ENCODE data around the gene CKS1B. TPM values are rescaled to one million over a fixed set of nuclear protein-coding genes. Genes with fewer than 3 reads are reported as not detected.

The CKS1B gene
- total RNA-seq, 1 experiment from 2014 or later, result 225 TPM

DNA sequence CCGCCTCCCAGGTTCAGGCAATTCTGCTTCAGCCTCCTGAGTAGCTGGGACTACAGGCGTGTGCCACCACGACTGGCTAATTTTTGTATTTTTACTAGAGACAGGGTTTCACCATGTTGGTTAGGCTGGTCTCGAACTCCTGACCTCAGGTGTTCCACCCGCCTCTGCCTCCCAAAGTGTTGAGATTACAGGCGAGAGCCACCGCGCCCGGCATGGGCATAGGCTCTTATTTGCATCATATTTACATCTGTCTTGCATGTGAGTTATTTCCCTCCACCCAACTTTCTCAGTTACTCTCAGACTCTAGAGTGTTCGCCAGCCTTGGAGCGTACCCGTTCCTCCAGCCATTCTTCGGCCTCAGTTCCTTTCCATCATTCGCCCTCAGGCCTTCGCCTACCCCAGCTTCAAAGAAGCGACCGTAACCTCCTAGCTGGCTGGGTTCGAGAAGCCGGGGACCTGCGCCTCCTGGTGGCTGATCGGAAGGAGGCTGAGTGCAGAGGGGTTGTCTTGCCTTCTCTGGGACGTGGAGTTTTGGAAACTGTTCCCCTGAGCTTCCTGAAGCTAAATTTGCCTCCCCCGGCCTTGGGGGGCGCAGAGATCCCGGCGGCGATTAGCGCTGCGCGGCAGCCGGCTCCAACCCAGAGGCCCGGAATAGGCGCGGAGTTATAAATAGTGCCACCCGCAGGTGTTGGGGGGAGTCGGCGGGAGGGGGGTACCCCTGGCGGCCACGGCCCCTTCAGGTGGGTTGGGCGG, 24.5 kb downstream of the CKS1B start:
- H4K20me1 ChIP-seq (ENCODE audit: insufficient read depth, low read depth, low read length), result no peaks in the 10 kb centered on the region
- DNase-seq, result peak; percentile 92
- H3K4me2 ChIP-seq (ENCODE audit: low read depth, low read length, poor library complexity, severe bottlenecking), result peak overlapping the region; percentile 96
- peak overlapping the region; percentile 70 for H3K4me3 ChIP-seq (ENCODE audit: low read length)
- H3K9me3 ChIP-seq (ENCODE audit: low read length), result no peaks in the 10 kb centered on the region
- H3K9me2 ChIP-seq (replicated peaks; ENCODE audit: insufficient read depth, low read length), result no peaks in the 10 kb centered on the region
- H3K79me2 ChIP-seq (ENCODE audit: low read length), result peaks cover 13% of the 10 kb centered on the region
- no peaks in the 10 kb centered on the region for H3K36me3 ChIP-seq (ENCODE audit: insufficient read depth, low read length)
- H3K27ac ChIP-seq (ENCODE audit: low read length), result peak overlapping the region; percentile 88
- peak overlapping the region; percentile 88 for H3K9ac ChIP-seq (ENCODE audit: low read length)
- H3K4me1 ChIP-seq (ENCODE audit: low read length), result peaks cover 52% of the 10 kb centered on the region
- no peaks in the 10 kb centered on the region for H3K27me3 ChIP-seq (ENCODE audit: low read length)
- H2AFZ ChIP-seq (ENCODE audit: low read length), result no peak overlapping the region

DNA sequence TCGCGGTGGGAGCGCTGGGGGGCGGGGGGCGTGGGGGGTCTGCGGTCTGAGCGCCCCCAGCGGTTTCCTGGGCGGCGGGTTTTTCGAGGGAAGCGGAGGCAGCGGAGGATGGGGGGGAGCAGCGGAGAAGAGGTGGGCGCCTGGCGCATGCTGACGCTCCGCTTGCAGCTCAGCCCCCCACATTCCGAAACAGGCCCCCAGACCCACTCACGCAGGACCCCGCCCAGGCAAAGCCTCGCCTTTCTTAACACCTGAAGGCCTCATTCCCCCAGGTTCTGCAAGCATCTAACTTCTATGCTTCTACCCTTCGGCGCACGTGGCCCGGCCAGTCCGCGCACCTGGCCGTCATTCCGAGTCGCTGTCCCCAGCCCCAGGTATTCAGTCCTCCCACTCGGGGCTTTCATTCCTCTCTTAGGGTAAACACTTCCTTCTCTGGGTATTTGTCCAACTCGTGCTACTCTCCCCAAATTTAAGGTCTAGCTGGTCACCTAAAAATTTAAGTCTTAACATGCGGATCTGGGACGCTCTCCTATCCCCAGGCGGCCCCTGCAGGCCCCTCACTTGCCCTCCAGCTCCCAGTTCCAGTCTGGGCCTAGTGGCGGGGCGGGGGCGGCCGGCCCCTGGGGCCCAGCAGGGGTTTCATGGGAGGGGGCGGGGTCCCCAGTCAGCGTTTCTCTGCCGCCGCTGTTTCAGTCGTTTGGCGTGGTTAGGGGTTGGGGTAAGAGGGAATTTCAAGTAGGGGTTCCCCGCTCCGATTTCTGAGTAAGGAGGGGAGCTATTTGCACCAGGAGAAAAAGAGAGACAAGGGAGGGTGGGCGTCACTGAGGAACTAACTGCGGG, 25.3 kb downstream of the CKS1B start:
- Histone ChIP-seq H3K9ac (ENCODE audit: low read length) (peak overlapping the region; percentile 88), H3K9me3 (ENCODE audit: low read length) (no peaks in the 10 kb centered on the region), H3K9me2 (replicated peaks; ENCODE audit: insufficient read depth, low read length) (no peaks in the 10 kb centered on the region), H4K20me1 (ENCODE audit: insufficient read depth, low read depth, low read length) (no peaks in the 10 kb centered on the region), H3K27ac (ENCODE audit: low read length) (peak overlapping the region; percentile 88), H3K79me2 (ENCODE audit: low read length) (peaks cover 19% of the 10 kb centered on the region), H3K4me2 (ENCODE audit: low read depth, low read length, poor library complexity, severe bottlenecking) (peak overlapping the region; percentile 96), H3K4me3 (ENCODE audit: low read length) (peak overlapping the region; percentile 70), H3K4me1 (ENCODE audit: low read length) (peaks cover 52% of the 10 kb centered on the region), H3K36me3 (ENCODE audit: insufficient read depth, low read length) (no peaks in the 10 kb centered on the region), H2AFZ (ENCODE audit: low read length) (peak overlapping the region; percentile 45; the same call in 1 of the 2 replicates), H3K27me3 (ENCODE audit: low read length) (no peaks in the 10 kb centered on the region)
- DNase-seq, result peak; percentile 84

DNA sequence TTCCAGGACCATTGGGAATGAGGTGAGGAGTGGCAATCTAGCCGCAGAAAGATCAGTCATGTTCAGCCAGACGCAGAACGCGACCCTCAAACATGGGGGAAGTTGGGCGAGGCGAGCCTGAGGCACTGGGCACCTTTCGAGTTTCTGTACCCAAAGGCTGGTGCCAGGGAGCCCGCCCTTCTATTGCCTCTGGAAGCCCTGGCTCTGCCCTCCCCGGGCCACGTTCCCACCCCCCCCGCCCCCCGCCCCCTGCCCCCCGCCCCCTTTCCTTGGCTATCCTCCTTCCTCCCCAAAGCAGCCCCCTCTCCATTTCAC, 25.9 kb downstream of the CKS1B start:
- H3K79me2 ChIP-seq (ENCODE audit: low read length), result peaks cover 20% of the 10 kb centered on the region
- H3K4me1 ChIP-seq (ENCODE audit: low read length), result peaks cover 56% of the 10 kb centered on the region

DNA sequence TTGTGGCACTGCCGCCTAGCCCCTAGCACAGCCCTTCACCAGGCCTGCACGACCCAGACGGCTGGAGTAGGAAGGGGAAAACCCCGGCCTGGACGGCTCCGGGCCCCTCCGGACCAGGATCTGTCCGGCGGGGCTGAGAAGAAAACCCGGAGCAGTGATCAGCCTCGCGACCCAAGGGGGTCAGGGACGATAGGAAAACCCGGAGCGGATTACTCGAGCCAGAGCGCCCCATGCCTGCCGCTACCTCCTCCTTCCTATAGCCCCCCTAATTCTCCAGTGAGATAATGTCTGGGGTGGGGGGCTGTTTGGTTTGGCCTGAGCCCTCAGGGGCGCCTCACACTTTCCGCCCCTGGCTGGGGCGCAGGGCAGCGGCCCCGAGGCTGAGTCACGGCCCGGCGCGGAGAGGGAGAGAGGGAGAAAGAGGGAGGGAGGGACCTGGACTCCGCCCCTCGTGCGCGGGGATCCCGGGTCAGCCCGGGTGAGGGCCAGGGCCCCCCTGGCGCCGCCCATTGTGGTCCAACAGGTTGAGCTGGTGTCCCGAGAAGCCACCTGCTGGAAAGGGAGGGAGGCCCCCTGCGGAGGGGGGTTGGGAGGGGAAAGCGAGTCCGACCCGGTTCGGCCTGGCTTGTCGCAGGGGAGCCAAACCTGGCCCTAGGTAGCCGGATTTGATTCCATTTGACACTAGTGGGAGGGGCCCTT, 26.4 kb downstream of the CKS1B start:
- H3K36me3 ChIP-seq (ENCODE audit: insufficient read depth, low read length), result no peaks in the 10 kb centered on the region
- H3K27me3 ChIP-seq (ENCODE audit: low read length), result no peaks in the 10 kb centered on the region
- H3K4me3 ChIP-seq (ENCODE audit: low read length), result peak overlapping the region; percentile 70
- H3K79me2 ChIP-seq (ENCODE audit: low read length), result peaks cover 22% of the 10 kb centered on the region
- peaks cover 59% of the 10 kb centered on the region for H3K4me1 ChIP-seq (ENCODE audit: low read length)
- H3K27ac ChIP-seq (ENCODE audit: low read length), result peak overlapping the region; percentile 88
- H3K9me2 ChIP-seq (replicated peaks; ENCODE audit: insufficient read depth, low read length), result no peaks in the 10 kb centered on the region
- H4K20me1 ChIP-seq (ENCODE audit: insufficient read depth, low read depth, low read length), result no peaks in the 10 kb centered on the region
- H3K4me2 ChIP-seq (ENCODE audit: low read depth, low read length, poor library complexity, severe bottlenecking), result peak overlapping the region; percentile 96
- H3K9ac ChIP-seq (ENCODE audit: low read length), result peak overlapping the region; percentile 88
- H2AFZ ChIP-seq (ENCODE audit: low read length), result 0 out of 2 replicates have a peak overlapping the region, but pooled peaks have one; percentile 8
- DNase-seq, result peak; percentile 94
- H3K9me3 ChIP-seq (ENCODE audit: low read length), result no peaks in the 10 kb centered on the region

More for the DNA sequence above, 25.9 kb downstream of the CKS1B start:
- no peaks in the 10 kb centered on the region for H3K9me2 ChIP-seq (replicated peaks; ENCODE audit: insufficient read depth, low read length)
- H3K27me3 ChIP-seq (ENCODE audit: low read length), result no peaks in the 10 kb centered on the region
- H3K4me3 ChIP-seq (ENCODE audit: low read length), result peak overlapping the region; percentile 70
- peak; percentile 75 for DNase-seq
- H3K4me2 ChIP-seq (ENCODE audit: low read depth, low read length, poor library complexity, severe bottlenecking), result peak overlapping the region; percentile 96
- peak overlapping the region; percentile 88 for H3K9ac ChIP-seq (ENCODE audit: low read length)
- peak overlapping the region; percentile 88 for H3K27ac ChIP-seq (ENCODE audit: low read length)
- H3K36me3 ChIP-seq (ENCODE audit: insufficient read depth, low read length), result no peaks in the 10 kb centered on the region
- H3K9me3 ChIP-seq (ENCODE audit: low read length), result no peaks in the 10 kb centered on the region
- H4K20me1 ChIP-seq (ENCODE audit: insufficient read depth, low read depth, low read length), result no peaks in the 10 kb centered on the region
- H2AFZ ChIP-seq (ENCODE audit: low read length), result peak overlapping the region; percentile 45; the same call in 1 of the 2 replicates

DNA sequence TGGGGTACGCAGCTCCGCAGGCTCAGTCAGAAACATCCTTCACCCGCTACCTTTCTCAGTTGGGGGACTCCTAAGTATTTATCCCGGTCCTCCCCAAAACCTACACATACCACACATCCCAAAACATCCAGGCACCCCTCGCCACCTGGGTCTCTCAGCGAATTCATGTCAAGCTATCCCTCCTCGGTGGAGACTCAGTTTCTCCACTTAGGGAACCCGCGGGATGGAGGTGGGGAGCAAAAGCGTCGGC, 26.9 kb downstream of the CKS1B start:
- no peaks in the 10 kb centered on the region for H3K27me3 ChIP-seq (ENCODE audit: low read length)
- peak overlapping the region; percentile 70 for H3K4me3 ChIP-seq (ENCODE audit: low read length)
- no peaks in the 10 kb centered on the region for H3K36me3 ChIP-seq (ENCODE audit: insufficient read depth, low read length)
- no peaks in the 10 kb centered on the region for H3K9me3 ChIP-seq (ENCODE audit: low read length)
- H4K20me1 ChIP-seq (ENCODE audit: insufficient read depth, low read depth, low read length), result no peaks in the 10 kb centered on the region
- H3K27ac ChIP-seq (ENCODE audit: low read length), result peak overlapping the region; percentile 88
- H3K79me2 ChIP-seq (ENCODE audit: low read length), result peaks cover 22% of the 10 kb centered on the region
- peak overlapping the region; percentile 88 for H3K9ac ChIP-seq (ENCODE audit: low read length)
- peak overlapping the region; percentile 96 for H3K4me2 ChIP-seq (ENCODE audit: low read depth, low read length, poor library complexity, severe bottlenecking)
- no peaks in the 10 kb centered on the region for H3K9me2 ChIP-seq (replicated peaks; ENCODE audit: insufficient read depth, low read length)
- 0 out of 2 replicates have a peak overlapping the region, but pooled peaks have one; percentile 8 for H2AFZ ChIP-seq (ENCODE audit: low read length)
- no peak for DNase-seq
- H3K4me1 ChIP-seq (ENCODE audit: low read length), result peaks cover 59% of the 10 kb centered on the region

DNA sequence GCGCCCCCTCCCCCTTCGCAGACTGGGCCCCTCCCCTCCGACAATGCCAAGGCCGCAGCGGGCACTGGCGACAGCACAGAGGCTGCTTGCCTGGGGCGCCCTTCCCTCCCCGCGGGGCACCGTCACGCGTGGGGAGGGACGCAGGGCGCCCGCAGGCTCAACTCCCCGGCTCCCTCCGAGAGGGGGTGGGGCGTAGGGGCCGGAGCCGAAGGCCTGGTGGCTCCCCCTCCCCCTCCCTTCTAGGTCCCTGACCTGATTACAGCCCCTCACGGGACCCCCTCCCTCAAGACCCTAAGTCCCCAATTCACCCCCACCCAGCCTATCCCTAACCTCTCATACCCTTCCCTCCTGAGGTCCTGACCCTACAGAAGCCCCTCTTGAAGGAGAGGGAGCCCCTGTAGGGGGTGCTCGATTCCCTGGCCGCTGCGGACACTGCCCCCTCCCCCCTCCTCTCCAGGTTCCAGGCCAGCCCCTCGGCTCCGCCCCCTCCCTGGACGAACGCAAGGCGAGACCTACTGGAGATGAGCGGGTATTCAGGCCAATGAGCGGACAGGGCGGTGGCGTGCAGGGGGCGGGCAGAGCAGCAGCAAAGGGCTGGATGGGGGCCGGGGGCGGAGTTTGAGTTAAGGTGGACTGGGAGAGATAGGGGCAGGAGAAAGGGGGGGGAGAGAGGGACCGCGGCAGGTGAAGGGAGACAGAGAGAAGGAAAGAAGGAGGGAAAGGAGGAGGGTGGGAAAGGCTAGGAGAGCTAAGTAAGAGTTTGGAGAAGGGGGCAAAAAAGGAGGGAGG, 27.4 kb downstream of the CKS1B start:
- Histone ChIP-seq H3K4me1 (ENCODE audit: low read length) (peaks cover 65% of the 10 kb centered on the region), H3K9me3 (ENCODE audit: low read length) (no peaks in the 10 kb centered on the region), H3K4me2 (ENCODE audit: low read depth, low read length, poor library complexity, severe bottlenecking) (peak overlapping the region; percentile 96), H3K79me2 (ENCODE audit: low read length) (peaks cover 22% of the 10 kb centered on the region), H2AFZ (ENCODE audit: low read length) (0 out of 2 replicates have a peak overlapping the region, but pooled peaks have one; percentile 8), H3K36me3 (ENCODE audit: insufficient read depth, low read length) (no peaks in the 10 kb centered on the region), H3K4me3 (ENCODE audit: low read length) (peak overlapping the region; percentile 70), H3K27me3 (ENCODE audit: low read length) (no peaks in the 10 kb centered on the region), H3K9me2 (replicated peaks; ENCODE audit: insufficient read depth, low read length) (no peaks in the 10 kb centered on the region), H3K27ac (ENCODE audit: low read length) (peak overlapping the region; percentile 88), H4K20me1 (ENCODE audit: insufficient read depth, low read depth, low read length) (no peaks in the 10 kb centered on the region), H3K9ac (ENCODE audit: low read length) (peak overlapping the region; percentile 88)
- DNase-seq, result peak; percentile 99

DNA sequence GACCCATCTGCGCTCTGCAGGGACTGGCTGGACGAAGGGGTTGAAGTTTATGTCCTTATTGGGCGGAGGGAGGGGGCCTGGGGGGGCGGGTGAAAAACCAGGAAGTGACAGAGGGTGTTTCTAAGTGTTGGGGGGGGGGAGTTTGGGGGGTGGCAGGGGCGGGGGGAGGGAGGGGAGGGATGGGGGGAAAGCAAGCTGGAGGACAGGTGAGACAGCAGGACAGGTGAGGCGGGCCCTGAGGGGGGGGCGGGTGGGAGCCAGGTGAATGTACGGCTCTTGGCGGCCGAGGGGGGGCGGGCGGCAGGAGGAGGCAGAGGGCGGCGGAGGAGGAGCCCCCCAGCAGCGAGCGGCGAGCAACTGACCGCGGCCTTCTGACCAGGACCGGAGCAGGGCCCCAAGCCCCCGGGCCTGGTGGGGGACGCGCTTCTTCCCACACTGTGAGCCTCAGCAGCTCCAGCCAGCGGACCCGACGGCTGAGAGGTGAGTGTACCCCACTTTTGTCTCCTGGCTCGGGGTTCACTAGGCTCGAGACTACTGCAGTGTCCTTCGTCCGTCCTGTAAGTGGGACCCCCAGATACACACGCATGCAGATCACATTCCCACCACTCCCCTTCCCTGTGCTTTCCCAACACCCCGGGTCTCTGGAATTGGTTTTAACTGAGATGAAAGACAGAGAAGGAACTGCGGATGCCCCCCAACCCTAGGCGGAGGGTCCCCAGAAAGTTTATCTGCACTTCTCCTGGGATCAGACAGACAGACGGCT, 28.2 kb downstream of the CKS1B start, which contains the start of gene ZBTB7B:
Gene ZBTB7B (plus strand): TSS at position 339 of the 763 bp plus-strand sequence. CDS start 11,859 bp downstream, outside the sequence.
- DNase-seq, result peak; percentile 66
- Histone ChIP-seq H4K20me1 (ENCODE audit: insufficient read depth, low read depth, low read length) (no peaks in the 10 kb centered on the region), H3K36me3 (ENCODE audit: insufficient read depth, low read length) (no peaks in the 10 kb centered on the region), H3K79me2 (ENCODE audit: low read length) (peaks cover 28% of the 10 kb centered on the region), H3K9ac (ENCODE audit: low read length) (peak within 1 kb of the TSS; percentile 93), H3K4me1 (ENCODE audit: low read length) (peaks cover 68% of the 10 kb centered on the region), H2AFZ (ENCODE audit: low read length) (no peak within 1 kb of the TSS), H3K9me3 (ENCODE audit: low read length) (no peaks in the 10 kb centered on the region), H3K4me3 (ENCODE audit: low read length) (peak within 1 kb of the TSS; percentile 87), H3K27ac (ENCODE audit: low read length) (peak within 1 kb of the TSS; percentile 96), H3K9me2 (replicated peaks; ENCODE audit: insufficient read depth, low read length) (no peaks in the 10 kb centered on the region), H3K4me2 (ENCODE audit: low read depth, low read length, poor library complexity, severe bottlenecking) (peak within 1 kb of the TSS; percentile 97), H3K27me3 (ENCODE audit: low read length) (no peaks in the 10 kb centered on the region)
